GM18858 (cell line): ENCODE measurements around the gene TMEM175.

Experiments used
- ATAC-seq: cut with Tn5 transposase; IDR thresholded peaks from one replicate; pipeline ENCODE4 v1.9.1; 2021; ENCODE audit not compliant: unreplicated experiment

Gene TMEM175

DNA sequence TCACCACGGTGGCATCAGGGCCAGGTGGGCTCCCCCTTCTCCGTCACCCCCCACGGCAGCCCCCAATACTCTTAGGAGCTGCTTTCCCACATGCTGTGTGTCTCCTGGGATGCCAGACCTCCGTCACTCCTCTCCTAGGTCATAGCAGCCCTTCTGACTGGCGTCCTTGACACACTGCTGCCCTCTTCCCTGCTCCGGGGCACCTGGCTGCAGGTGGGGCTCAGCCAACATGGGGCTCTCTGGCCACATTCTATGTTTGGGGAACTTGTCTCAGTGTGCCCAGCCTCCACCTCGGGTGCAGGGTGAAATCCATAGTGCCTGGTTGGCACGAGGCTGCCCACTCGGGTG is 13.8 kb downstream of the TMEM175 start:
- no peak for ATAC-seq

DNA sequence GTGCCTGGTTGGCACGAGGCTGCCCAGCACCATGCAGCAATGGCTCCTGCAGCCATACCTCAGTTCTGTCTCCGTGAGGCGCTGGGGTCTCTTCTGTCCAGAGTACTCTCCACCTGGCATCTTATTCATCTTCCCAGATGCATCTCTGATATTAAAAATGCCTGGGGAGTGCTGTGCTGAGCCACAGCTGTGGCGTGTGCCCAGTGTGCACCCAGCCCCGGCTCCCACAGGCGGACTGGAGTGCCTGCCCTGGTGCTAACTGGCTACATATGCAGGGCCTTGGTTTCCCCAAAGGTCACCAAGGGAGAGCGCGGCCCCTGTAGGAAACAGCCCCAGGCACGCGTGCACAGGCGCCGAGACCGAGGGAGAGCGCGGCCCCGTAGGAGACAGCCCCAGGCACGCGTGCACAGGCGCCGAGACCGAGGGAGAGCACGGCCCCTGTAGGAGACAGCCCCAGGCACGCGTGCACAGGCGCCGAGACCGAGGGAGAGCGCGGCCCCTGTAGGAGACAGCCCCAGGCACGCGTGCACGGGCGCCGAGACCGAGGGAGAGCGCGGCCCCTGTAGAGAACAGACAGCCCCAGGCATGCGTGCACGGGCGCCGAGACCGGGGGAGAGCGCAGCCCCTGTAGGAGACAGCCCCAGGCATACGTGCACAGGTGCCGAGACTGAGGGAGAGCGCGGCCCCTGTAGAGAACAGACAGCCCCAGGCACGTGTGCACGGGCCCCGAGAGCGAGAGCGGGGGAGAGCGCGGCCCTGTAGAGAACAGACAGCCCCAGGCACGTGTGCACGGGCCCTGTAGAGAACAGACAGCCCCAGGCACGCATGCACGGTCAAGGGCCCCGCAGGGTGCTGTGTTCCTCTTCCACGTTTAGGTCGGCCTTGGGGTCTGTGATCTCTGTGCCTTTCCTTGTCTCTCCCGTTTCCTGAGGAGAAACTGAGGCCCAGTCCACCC is 14.5 kb downstream of the TMEM175 start:
- ATAC-seq: no peak

DNA sequence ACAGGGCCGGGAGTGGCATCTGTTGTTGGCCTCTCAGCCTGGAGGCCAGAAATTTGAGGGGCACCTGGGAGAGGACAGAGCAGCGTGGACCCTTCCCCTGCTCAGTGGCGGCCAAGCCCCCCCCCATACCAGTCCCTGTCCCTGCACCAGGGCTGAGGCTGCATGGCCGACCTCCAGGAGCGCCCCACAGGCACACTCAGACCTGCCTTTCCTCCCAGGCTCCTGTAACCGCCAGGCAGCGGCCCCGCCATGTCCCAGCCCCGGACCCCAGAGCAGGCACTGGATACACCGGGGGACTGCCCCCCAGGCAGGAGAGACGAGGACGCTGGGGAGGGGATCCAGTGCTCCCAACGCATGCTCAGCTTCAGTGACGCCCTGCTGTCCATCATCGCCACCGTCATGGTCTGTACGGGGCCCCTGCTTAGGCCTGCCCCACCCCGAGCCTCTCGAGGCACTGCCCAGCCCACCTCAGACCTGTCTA is 15.3 kb downstream of the TMEM175 start:
- no peak for ATAC-seq

DNA sequence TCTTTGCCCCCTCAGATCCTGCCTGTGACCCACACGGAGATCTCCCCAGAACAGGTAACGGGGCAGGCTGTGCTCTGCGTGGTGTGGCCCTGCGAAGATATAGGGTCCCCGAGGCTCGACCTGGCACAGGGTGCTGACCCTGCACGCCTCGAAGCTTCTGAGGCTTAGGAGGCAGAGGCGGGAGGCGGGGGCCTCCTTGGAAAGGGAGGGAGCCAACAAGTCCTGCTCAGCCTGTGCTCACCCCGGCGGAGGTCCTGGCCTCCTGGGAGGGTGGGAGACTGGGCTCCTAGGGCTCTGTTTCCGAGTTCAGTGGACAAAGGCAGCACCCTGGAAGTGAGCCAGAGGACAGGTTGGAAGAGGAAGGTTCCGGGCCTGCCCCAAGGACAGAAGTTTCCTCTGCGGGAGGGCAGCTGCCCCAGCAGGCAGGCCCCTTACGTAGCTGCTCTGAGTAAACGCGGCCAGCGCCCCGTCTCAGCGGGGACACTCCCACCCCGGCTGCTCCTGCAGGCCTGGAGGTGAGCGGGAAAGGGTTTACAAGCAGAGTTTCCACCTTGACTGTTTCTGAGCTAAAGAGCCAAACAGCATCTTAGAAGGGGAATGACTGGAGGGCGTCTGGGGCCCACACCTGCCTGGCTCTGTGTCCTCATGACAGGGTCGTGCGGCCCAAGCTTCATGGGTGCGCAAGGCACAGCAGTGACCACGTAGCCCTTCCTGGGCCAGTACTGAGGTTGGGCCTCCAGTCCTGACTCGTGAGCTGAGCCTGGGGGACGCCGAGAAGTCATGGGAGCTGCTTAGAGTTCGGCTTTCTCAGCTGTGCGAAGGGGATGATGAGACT is 16.1 kb downstream of the TMEM175 start:
- ATAC-seq: no peak

DNA sequence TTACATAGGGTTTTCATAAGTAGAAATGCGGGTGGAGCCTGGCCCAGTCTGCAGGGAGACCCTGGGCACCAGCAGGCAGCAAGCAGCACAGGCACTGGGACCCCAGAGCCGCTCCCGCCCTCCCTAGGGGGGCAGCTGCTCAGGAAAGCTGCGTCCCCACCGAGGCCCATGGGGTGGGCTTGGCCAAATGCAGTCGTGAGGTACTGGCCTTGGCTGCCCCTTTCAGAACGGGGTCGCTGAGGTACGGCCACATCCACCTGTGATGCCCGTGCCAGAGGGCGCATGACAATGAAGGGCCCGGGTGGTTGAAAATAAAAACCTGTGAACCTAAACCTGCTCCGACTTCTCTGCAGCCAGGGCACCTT is 16.7 kb downstream of the TMEM175 start:
- no peak for ATAC-seq

DNA sequence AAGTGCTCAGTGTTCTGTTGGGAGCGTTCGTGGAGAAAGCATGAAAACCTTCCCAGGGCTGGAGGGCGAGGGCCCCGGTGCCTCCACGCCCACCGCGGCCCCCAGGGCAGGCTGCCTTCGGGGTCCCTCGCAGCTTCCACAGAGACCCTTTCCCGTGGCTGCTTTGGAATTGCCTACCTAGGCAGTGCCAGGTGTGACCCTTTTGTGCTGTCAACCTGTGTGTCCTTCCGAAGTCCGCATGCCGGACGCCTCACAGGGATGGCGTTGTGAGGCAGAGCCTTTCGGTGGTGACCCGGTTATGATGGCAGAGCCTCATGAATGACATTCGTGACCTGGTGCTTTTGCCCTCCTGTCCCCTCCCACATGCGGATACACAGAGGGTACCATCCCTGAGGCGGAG is 17.4 kb downstream of the TMEM175 start:
- no peak for ATAC-seq

DNA sequence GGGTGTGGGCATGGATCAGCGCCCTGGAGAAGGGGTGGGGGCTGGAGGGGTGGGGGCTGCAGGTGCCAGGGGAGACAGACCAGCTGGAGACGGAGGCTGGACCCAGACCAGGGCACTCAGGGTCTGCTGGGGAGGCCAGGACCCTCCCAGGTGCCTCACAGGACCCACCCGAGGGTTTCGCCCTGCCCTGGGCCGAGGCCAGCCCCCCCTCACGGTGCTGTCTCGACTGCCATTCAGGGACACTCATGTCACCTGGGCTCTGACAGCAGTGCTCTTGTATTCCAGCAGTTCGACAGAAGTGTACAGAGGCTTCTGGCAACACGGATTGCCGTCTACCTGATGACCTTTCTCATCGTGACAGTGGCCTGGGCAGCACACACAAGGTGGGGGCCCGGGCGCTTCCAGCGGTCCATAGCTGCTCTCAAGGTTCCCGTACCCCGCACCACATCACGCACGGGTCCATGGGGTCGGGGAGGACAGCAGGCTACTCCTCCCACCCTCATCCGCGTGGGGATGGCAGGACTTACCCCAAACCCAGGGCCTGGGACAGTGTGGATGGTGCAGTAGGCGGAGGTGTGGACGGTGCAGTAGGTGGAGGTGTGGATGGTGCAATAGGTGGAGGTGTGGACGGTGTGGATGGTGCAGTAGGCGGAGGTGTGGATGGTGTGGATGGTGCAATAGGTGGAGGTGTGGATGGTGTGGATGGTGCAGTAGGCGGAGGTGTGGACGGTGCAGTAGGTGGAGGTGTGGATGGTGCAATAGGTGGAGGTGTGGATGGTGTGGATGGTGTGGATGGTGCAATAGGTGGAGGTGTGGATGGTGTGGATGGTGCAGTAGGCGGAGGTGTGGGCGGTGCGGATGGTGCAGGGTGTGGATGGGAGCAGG is 18.1 kb downstream of the TMEM175 start:
- no peak for ATAC-seq

DNA sequence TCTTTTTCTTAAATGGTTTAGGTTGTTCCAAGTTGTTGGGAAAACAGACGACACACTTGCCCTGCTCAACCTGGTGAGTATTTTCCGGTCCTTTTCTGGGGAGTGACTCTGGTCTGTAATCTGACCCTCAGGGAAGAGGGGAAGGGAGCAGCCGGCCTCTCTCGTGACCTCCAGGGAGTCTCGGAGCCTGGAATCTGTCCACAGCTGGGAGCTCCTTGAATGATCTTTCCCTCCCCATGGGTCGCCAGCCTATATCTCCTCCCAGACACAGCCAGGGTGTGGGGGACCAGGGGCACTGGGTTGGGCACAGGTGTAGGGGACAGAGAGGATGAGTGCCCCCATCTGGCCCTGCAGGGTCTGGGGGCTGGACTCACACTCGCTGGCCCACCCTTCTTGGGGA is 18.9 kb downstream of the TMEM175 start:
- no peak for ATAC-seq

DNA sequence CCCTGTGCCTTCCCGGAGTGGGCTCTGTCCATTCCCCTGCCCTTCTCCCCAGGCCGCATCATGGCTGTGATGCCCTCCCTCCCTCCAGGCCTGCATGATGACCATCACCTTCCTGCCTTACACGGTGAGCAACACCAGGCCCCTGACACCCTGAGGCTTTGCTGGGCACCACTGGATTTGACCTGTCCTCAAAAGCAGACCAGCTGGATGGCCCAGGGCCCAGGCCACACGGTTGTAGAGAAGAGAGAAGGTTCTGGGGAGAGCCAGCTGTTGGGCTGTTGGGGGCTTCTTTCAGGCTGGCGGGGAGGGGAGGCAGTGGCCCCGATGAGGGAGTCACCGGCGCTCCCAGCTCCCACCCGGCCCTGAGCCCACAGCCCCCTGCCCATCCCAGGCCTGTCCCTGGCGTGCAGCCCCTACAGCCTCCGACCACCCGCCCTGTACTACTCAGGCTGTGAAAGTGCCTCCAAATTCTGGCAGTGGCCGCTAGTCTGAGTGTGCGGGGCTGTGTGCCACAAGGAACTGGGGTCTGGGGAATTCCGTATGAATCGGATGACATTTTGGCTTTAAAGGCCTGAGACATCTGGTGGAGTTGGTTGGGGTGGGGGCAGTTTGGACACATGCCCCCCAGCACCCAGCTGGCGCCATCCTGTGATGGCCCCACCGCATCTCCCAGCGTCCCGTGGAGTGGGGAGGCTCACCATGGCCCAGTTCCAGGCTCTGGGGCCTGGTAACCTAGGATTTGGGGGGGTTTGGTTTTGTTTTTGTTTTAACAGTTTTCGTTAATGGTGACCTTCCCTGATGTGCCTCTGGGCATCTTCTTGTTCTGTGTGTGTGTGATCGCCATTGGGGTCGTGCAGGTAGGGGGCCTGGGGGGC is 19.6 kb downstream of the TMEM175 start:
- no peak for ATAC-seq

DNA sequence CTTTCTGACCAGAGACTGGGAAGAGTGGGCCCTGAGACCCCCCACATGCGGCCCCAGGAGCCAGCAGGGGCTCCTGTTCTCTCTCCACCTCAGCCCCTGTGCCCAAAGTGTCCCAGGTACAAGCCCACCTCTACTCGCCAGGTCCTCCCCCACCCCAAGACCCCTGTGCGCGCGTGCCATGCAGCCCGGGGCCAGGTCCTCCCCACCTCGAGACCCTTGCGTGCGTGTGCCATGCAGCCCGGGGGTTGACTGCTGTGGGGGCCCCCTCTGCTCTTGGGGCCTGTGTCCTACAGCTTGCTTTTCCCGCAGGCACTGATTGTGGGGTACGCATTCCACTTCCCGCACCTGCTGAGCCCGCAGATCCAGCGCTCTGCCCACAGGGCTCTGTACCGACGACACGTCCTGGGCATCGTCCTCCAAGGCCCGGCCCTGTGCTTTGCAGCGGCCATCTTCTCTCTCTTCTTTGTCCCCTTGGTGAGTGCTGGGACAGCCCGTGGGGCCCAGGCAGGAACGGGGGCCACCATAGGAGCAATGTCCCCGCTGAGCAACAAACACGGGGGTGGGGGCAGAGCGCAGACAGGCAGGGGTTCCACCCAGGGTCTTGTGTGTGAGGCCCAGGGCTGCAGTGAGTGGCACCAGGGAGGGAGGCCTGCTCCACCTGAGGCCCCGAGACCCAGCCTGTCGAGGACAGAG is 20.8 kb downstream of the TMEM175 start:
- ATAC-seq: no peak

DNA sequence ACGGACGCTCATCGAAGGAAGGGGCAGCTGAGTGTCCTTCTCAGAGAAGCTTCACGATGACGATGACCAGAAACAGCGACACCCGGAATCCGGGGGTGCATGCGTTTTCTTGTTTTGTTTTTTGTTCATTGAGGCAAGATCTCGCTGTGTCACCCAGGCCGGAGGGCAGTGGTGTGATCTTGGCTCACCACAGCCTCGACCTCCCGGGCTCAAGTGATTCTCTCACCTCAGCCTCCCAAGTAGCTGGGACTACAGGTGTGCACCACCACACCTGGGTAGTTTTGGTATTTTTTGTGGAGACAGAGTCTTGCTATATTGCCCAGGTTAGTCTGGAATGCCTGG is 21.3 kb downstream of the TMEM175 start:
- ATAC-seq: no peak

DNA sequence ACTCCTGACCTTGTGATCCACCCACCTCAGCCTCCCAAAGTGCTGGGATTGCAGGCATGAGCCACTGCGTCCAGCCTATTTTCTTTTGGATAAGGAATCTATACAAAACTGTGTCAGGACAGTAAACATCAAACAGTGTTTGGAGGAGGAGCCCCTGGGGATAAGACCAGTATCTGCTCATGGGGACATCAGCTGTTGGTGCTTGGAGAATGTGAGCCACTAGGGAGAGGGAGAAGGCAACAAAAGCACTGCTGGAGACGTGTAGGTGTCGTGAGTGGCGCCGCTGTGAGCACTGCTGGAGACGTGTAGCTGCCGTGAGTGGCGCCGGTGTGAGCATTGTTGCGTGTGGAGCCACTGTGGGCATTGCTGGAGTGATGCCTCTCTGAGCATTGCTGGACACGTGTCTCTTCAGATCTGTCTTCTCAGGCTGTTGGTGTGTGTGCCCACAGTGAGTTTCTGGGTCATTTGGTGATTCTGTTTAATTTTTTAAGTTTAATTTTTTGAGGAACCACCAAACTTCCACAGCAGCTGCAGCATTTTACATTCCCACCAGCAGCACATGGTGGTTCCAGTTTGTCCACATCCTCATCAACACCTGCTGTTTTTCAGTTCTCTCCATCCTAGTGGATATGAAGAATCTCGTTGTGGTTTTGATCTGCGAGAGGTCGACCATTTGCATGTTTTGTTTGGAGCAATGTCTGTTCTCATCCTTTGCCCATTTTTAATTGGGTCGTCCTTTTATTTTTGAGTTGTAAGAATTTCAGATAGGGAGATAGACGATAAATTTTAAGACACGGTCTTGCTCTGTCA is 22.2 kb downstream of the TMEM175 start:
- ATAC-seq: no peak

DNA sequence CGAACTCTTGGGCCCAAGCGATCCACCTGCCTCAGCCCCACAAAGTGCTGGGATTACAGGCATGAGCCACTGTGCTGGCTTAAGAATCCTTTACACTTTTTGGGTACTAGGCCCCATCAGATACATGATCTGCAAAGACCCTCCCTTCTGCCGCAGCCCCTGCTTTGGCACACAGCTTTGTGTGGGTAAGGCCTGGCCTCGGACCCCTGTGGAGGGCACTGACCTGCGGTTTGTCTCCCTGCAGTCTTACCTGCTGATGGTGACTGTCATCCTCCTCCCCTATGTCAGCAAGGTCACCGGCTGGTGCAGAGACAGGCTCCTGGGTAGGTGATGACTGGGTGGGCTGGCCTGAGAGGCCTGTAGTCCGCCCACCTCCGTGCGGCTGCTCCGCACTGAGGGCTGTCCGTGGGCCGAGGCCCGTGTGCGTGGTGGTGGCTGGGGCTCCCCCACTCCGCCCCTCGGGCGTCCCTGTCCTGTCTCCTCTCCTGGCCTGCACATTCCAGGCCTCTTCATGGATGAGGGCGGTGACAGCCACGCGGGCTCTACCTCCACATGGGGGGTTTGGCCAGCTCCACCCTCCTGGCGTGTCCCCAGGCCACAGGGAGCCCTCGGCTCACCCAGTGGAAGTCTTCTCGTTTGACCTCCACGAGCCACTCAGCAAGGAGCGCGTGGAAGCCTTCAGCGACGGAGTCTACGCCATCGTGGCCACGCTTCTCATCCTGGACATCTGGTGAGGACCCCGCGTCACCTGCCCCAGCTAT is 23.1 kb downstream of the TMEM175 start:
- ATAC-seq: no peak

DNA sequence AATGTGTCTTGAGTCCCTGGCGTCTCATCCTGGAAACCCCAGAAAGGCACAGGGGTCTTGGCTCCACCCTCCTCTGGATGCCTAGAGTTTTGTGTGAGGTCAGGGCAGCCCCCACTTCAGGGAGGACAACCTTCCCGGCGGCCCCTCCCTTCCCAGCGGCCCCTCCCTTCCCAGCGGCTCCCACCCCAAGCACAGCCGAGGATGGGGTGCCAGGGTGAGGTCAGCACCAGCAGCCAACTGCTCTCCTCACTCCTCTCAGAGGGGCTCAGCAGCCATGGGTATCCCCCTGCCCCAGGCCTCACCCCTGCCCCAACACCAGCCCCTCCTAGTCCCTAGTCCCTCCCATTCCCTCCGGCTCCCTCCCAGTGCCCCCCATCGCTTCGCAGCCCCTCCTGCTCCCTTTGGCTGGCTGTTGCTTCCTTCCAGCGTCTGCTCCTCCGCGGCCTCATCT is 23.7 kb downstream of the TMEM175 start:
- no peak for ATAC-seq

DNA sequence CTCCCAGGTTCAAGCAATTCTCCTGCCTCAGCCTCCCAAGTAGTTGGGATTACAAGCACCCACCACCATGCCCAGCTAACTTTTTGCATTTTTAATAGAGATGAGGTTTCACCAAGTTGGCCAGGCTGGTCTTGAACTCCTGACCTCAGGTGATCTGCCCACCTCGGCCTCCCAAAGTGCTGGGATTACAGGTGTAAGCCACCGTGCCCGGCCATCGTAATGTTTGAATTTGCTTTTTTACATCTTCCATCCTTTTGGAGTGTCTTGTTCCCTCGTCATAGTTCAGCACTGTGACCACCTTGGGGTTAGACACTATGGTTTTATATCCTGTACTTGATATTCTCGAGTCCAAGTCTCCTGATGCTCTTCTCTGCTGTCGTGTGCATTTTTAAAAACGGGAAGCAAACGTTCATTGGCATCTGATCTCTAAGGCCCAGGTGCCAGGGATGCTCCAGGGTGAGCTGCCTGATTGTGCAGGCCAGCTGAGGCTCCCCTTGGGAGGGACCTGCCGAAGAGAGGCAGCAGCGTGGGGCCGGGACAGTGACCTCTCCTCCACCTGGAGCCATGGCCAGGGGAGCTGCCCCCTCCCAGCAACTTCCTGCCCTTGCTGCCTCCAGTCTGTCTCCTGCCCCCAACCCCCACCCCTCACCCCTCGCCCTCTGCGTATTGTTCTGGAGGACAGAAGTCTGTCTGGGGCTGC is 24.4 kb downstream of the TMEM175 start:
- no peak for ATAC-seq

DNA sequence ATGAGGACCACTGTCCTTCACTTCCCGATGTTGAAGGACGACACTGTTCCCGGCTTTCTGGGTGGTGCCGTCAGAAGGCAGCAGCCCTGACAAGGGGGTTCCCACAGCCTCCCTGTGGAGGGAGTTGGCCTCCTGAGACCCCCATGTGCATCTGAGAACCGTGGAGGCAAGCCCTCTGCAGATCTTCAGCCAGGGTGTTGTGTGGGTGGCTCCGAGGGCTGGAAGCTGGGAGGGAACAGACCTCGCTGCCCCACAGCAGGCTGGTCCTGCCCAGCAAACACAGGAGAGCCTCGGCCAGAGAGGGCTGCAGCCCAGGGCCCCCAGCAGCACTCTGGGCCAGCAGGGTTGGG is 24.9 kb downstream of the TMEM175 start:
- no peak for ATAC-seq

DNA sequence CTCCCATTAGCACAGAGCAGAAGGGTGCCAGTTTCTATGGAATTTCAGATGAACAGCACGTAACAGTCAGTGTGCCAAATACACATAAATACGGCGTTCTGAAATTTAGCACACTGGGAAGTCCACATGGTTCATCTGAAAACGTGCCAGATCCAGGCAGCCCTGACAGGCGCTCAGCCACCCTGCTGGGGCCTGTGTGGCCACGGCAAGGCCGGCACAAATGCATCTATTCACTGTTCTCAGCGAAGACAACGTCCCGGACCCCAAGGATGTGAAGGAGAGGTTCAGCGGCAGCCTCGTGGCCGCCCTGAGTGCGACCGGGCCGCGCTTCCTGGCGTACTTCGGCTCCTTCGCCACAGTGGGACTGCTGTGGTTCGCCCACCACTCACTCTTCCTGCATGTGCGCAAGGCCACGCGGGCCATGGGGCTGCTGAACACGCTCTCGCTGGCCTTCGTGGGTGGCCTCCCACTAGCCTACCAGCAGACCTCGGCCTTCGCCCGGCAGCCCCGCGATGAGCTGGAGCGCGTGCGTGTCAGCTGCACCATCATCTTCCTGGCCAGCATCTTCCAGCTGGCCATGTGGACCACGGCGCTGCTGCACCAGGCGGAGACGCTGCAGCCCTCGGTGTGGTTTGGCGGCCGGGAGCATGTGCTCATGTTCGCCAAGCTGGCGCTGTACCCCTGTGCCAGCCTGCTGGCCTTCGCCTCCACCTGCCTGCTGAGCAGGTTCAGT is 25.5 kb downstream of the TMEM175 start:
- ATAC-seq: no peak
